HS-27A (cell line): ENCODE data around the gene BTBD9.
A peak's percentile ranks its signal among the peaks of the same experiment; 100 is the strongest.

ENCODE experiments used
- DNase-seq: peaks from one replicate; pipeline ENCODE4 v3.0.0-alpha.2; 2012; ENCODE audit warnings: low read depth, missing footprints

The BTBD9 gene

DNA sequence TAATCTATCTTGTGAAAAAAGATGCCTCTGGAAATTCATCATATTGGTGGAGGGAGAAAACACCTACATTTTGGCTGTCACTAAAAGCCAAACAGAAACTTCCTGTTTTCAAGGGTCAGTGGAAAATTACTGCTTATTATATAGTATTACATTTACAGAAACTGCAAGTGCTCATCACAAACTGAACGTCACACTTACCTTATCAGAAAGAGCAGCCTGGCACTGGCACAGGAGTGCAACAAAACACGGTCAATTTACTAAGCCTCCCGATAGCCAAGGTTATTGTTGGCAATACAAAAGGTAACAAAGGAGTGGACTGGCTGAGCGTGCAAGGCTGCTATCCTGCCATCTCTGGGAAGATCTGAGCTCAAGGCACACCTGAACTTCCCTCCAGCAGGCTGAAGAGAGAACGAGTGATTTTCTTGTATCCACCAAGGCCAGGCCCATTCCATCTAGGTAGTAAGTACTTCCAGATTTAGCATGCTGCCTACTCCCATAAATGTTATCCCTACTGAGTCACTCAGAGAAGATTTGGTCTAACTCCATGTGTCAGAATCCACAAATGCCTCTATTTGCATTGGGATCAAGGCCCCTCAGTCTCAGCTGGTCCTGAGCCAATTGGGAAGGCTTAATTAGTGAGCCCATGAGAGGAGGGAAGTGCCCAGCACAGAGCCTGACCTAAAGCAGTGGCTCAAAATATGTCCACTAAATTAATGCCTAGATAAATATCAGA, 399.8 kb downstream of the BTBD9 start:
- DNase-seq = peak; percentile 57

DNA sequence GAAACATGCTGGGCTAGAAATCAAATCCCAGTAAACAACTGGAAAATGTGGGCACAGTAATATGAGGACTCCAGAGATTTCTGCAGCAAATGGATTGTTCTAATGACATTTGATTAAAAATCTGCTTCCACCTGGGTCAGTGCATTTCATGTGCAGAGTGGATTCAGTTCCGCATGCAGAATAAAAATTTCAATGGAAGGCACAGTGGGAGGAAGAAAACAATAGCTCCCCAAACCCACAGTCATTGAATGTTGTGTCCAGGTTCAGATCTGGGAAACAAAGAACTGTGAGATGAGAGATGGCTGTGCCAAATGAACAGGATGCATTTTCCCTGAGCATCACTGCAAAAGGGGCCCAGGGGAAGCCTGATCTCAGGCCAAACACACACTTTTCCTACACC, 403.1 kb downstream of the BTBD9 start:
- no peak for DNase-seq

DNA sequence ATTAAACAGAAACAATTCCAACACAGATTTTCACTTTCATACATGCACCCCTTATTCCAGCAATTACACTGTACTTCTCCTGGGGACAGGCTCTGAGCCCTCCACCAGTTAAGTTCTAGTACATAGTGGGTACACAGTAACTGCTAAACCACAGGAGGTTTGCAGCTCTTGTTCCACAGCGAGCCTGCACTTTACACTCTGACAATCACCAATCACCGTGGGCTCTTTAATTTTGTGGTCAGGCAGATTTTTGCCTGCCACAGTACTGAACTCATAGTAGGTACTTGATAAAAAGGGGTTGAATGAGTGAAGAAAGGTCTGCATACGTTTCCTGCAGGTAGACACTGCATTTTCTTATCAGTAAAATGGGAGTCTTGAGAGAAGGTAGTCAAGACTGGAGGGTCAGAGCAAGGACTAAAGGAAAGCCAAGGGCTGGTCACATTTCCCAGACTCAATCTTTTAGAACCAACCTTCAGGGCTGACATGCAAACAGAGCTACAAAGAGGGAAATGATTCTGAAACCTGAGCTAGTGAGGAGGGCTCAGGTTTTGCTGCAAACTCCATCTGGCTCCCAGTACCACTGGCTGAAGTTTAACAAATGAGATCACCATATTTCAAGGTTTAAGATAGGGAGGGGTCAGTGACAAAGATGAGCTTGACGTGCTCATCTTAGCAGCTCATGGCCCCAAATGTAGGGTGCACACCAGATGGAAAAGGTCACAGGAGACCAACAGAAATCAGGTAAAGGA, 404.6 kb downstream of the BTBD9 start:
- DNase-seq = no peak

DNA sequence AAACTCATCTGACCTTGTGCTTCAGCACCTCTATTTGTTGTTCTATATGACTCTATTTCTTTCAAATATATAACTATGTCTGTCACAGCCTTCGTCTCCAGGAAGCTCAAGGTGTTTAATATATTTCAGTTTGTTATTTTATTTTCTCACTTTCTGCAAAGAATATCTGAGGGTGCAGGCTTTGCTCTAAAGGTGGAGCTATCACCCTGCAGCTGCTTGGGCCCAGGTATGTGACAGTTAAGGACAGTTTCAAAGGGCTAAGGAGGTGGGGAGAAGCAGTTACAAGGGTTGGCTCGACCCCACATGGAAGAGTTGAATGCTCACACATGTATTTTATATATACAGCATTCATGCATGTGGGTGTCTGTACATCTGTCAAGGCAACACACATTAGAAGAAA, 405.6 kb downstream of the BTBD9 start:
- no peak for DNase-seq

DNA sequence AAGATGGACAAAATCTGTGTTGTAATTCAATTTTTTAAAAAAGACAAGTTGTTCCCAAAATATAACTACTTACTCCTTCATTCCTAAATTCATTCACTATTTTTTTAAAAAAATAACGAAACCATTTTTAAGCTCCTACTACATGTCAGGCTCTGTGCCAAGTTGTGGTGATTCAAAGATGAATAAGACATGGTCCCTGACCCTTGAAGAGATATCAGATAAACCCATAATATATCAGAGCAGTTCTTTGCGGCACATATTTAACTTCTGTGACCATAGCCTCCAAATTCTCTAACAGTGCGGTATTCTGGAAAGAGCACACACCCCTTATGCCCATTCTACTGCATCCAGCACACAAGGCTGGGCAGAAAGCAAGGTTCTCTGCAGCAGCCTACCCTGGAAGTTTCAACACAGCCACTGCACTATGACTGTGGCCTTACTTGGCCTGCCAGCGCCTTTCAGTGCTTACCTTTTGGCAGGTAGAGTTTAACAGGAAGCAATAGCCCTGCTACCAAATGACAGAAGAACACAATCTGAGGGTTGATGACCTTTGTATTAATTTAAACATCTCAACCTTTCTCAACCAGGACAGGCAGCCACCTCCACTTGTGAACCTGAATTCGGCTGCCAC, 406.5 kb downstream of the BTBD9 start:
- peak; percentile 84 for DNase-seq

- DNase-seq = no peak
Measured at GRCh38 chr6:38225766-38226165, 414.0 kb downstream of the BTBD9 start.

DNA sequence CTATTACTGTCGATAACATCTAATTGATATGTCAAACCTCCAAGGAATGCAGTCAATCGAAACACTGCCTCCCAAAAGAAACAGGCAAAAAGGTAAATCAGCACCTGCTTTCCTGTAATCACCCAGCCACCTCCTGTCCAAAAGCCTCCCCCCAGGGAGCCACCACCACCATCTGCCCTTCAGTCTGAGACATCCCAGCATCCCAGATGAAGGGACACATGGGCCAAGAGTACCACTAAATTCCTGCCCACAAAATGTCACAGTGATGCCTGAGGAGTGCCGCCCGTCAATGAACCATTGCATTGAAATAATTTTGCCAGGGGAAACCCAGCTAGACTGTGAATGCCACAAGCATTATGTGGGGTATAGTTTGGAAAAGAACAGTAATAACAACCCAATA, 418.5 kb downstream of the BTBD9 start:
- DNase-seq = no peak

- DNase-seq = no peak
Measured at GRCh38 chr6:38220069-38220723, 419.5 kb downstream of the BTBD9 start.

DNA sequence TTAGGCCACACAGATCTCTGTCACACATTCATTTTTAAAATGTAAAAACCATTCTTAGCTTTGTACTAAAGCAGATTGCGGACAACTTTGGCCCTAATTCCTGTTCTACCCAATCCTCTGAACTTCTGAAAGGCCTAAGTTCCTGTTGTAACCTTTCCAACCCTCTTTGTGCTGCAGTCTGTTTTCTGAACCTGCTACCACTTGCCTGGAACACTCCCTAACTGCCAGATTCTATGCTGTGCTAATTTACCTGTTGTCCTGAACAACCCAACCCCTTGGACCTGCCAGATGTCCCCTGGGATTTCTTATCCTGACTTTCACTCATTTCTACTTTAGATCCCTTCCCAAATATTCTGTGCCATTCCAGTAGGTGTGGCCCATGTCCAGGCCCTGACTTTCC, 421.5 kb downstream of the BTBD9 start:
- no peak for DNase-seq

- no peak for DNase-seq
Measured at GRCh38 chr6:38216451-38216850, 423.3 kb downstream of the BTBD9 start.

- DNase-seq = no peak
Measured at GRCh38 chr6:38215651-38216311, 423.9 kb downstream of the BTBD9 start.

DNA sequence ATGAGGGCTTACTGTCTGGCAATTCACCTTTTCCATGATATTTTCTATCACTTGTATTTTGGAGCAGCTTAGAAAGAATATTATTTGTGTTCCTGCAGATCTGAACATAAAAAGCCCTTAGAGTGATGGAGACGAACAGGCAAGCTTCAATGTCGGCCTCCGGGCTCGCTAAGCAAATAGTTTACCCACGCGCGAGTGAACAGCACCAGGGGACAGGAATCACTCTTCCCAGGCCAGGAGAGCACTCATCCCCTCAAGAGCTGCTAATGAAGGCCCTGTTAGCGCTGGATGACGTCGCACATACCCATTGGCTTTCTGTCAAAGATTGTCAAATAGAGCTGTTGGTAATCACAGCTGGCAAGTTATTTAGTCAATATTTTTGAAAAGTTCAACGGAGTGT, 424.5 kb downstream of the BTBD9 start:
- no peak for DNase-seq

DNA sequence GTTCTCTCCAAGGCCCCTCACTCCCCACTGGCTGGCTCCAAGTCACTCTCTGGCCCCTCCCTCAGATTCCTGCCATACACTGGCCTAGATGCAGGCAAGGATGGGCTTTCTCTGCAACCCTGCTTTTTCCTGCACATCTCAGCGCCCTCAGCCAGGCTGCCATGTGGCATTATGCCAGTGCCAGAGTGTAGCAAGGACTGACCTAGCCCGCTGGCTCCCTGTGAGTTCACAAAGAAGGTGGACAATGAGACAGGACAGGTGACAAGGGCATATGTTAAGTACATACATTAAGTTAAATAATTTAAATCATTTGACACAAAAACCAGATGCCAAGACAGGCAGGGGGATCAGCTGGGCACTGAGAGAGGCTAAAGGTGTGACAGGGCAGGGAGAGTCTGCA, 425.6 kb downstream of the BTBD9 start:
- no peak for DNase-seq

DNA sequence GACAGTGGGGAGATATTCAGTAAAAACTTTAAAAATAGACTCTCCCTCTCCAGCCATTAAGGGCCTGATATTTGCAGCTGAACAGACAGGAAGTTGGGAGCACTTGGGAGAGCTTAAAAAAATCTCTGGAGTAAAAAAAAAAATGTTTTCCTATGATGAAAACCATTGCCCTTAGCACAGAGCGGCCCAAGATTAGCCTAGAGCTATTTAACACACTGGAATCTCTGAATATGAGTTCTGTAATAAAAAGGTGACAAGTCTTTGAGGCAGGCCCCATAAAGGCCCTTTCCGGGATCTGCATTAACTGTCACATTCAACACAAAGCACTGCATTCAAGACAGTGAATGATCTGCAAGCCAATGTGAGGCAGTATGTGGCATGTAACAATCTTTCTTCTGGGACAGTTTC, 426.5 kb downstream of the BTBD9 start:
- no peak for DNase-seq

- no peak for DNase-seq
Measured at GRCh38 chr6:38212579-38212978, 427.1 kb downstream of the BTBD9 start.

DNA sequence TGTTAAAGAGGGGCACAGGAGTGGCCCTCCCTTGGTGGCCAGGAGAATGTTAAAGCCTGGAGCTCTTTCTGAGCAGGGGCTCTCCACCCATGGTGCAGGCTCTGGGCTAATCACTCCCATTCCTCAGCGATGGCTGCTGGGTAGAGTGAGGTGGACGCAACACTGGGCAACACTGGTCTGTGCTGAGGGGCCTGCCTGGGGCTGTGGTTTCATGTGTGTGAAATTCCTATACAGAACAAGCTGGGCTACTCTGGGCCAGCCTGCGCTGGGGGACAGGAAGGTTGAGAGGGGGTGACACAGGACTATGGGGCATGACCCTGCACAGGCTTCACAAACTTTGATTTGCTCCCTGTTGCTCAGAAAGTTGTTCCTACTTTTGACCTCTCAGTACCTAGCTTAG, 427.6 kb downstream of the BTBD9 start:
- DNase-seq = no peak

- no peak for DNase-seq
Measured at GRCh38 chr6:38209371-38210260, 430.1 kb downstream of the BTBD9 start.

- no peak for DNase-seq
Measured at GRCh38 chr6:38208028-38208427, 431.7 kb downstream of the BTBD9 start.

- DNase-seq = no peak
Measured at GRCh38 chr6:38207375-38207774, 432.4 kb downstream of the BTBD9 start.

- DNase-seq = no peak
Measured at GRCh38 chr6:38198219-38198618, 441.5 kb downstream of the BTBD9 start.

DNA sequence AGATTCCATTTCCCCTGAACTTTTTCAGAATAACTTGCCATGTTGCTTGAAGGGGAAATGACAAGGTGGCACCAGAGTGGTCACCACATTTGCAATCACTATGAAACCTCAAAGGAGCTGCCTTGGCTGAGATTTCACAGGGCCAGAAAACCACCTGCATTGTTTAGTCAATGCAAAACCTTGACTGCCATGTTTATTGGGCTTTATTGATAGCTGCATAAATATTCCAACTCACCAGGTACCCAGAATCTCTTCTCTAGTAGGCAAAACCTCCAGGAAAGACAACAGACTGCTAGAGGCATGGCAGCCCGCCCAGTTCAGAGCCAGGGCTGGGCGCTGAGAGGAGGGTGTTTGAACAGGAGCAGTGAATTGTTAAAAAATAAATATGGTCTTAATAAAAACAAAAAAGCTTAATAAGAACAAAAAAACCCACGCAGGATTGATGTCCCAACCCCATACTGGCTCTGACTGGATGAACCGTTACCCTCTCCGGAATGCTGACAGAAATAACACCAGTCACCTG, 444.6 kb downstream of the BTBD9 start:
- no peak for DNase-seq
